Activated T-helper 17 cell treated with anti-CD3 and anti-CD28 coated beads, Interleukin-2, amount 50 U/mL, for 72 hours (primary cell): ENCODE results near the gene TTC9C. TPM values are rescaled to one million over a fixed set of nuclear protein-coding genes. Genes with fewer than 3 reads are reported as not detected.
"Not testable (repeated sequence)": the region's sequence is repeated elsewhere in the genome, so short reads cannot be mapped to it uniquely, and the experiment has no call there.

ENCODE experiments used
- ATAC-seq: fragments of 150-1000 bp; cut with Tn5 transposase; replicated peaks from 2 replicates; pipeline ENCODE4 v1.10.0; 2021; ENCODE audit warnings: mild to moderate bottlenecking, moderate library complexity
- H3K27ac Mint-ChIP-seq: one replicate; pipeline ENCODE4 v1.8.0; 2022; ENCODE audit warnings: mixed read lengths
- H3K27me3 Mint-ChIP-seq: one replicate; pipeline ENCODE4 v1.8.0; 2022; ENCODE audit warnings: mixed read lengths
- H3K36me3 Mint-ChIP-seq: one replicate; pipeline ENCODE4 v1.8.0; 2022; ENCODE audit warnings: low read depth, mild to moderate bottlenecking, mixed read lengths
- H3K4me1 Mint-ChIP-seq: one replicate; pipeline ENCODE4 v1.8.0; 2022; ENCODE audit warnings: mixed read lengths
- H3K4me3 Mint-ChIP-seq: one replicate; pipeline ENCODE4 v1.8.0; 2022; ENCODE audit warnings: mild to moderate bottlenecking, mixed read lengths
- H3K9me3 Mint-ChIP-seq: one replicate; pipeline ENCODE4 v1.8.0; 2022; ENCODE audit warnings: mixed read lengths
- total RNA-seq, 2 donors: library from RNA; stranded (reverse); gene quantifications; one replicate each; pipeline ENCODE4 v1.2.3, GENCODE V29; 2022

The TTC9C gene
- total RNA-seq = 10 to 100 TPM; 49.9 to 56.2 TPM

- Mint-ChIP-seq H3K4me1 (peaks cover 10% of the 10 kb centered on the region), H3K27me3 (no peaks in the 10 kb centered on the region), H3K36me3 (peaks cover 92% of the 10 kb centered on the region), H3K4me3 (peak within 1 kb of the TSS; percentile 95), H3K9me3 (no peaks in the 10 kb centered on the region), H3K27ac (peak within 1 kb of the TSS; percentile 97)
- peak; percentile 48 for ATAC-seq
Measured at GRCh38 chr11:62728171-62728988, at the start of gene TTC9C. TTC9C (plus strand) TSS chr11:62728486; CDS start chr11:62728849, 363 bp downstream.

- peaks cover 25% of the 10 kb centered on the region for H3K4me1 Mint-ChIP-seq
- H3K4me3 Mint-ChIP-seq = peak within 1 kb of the TSS; percentile 79
- H3K27ac Mint-ChIP-seq = peak within 1 kb of the TSS; percentile 83
- H3K36me3 Mint-ChIP-seq = peaks cover 47% of the 10 kb centered on the region
- H3K27me3 Mint-ChIP-seq = no peaks in the 10 kb centered on the region
- H3K9me3 Mint-ChIP-seq = no peaks in the 10 kb centered on the region
- ATAC-seq = peak; percentile 91
Measured at GRCh38 chr11:62678770-62679696, 49.3 kb upstream of the TTC9C start, which contains the start of gene UBXN1. UBXN1 (minus strand) TSS chr11:62679073; CDS start chr11:62678923, 150 bp downstream.

- Mint-ChIP-seq H3K4me1 (peaks cover 20% of the 10 kb centered on the region), H3K27ac (peak overlapping the region; percentile 84), H3K36me3 (peaks cover 32% of the 10 kb centered on the region), H3K9me3 (no peaks in the 10 kb centered on the region), H3K27me3 (no peaks in the 10 kb centered on the region), H3K4me3 (peak overlapping the region; percentile 42)
- ATAC-seq = peak; percentile 81
Measured at GRCh38 chr11:62680825-62681240, 47.5 kb upstream of the TTC9C start.

- no peak overlapping the region for H3K4me3 Mint-ChIP-seq
- H3K4me1 Mint-ChIP-seq = peaks cover 13% of the 10 kb centered on the region
- H3K27me3 Mint-ChIP-seq = no peaks in the 10 kb centered on the region
- ATAC-seq = no peak
- no peak overlapping the region for H3K27ac Mint-ChIP-seq
- H3K36me3 Mint-ChIP-seq = peaks cover 15% of the 10 kb centered on the region
- H3K9me3 Mint-ChIP-seq = no peaks in the 10 kb centered on the region
Measured at GRCh38 chr11:62682518-62682917, 45.8 kb upstream of the TTC9C start.

- no peak for ATAC-seq
- H3K4me3 Mint-ChIP-seq = no peak overlapping the region
- no peak overlapping the region for H3K27ac Mint-ChIP-seq
- H3K27me3 Mint-ChIP-seq = peaks cover 3% of the 10 kb centered on the region
- H3K36me3 Mint-ChIP-seq = peaks cover 39% of the 10 kb centered on the region
- no peaks in the 10 kb centered on the region for H3K4me1 Mint-ChIP-seq
- no peaks in the 10 kb centered on the region for H3K9me3 Mint-ChIP-seq
Measured at GRCh38 chr11:62687508-62688396, 40.5 kb upstream of the TTC9C start.

- Mint-ChIP-seq H3K4me1 (no peaks in the 10 kb centered on the region), H3K27me3 (peaks cover 3% of the 10 kb centered on the region), H3K4me3 (no peak overlapping the region)
Measured at GRCh38 chr11:62688491-62688890, 39.8 kb upstream of the TTC9C start.

GRCh38 chr11:62689421-62690183 is 38.7 kb upstream of the TTC9C start, which contains the start of gene LRRN4CL:
LRRN4CL (minus strand) TSS chr11:62689530; CDS start chr11:62688508, 1,022 bp downstream.
- Mint-ChIP-seq H3K4me3 (no peak within 1 kb of the TSS), H3K9me3 (no peaks in the 10 kb centered on the region), H3K27me3 (peaks cover 3% of the 10 kb centered on the region), H3K36me3 (peaks cover 50% of the 10 kb centered on the region), H3K4me1 (peaks cover 2% of the 10 kb centered on the region), H3K27ac (no peak within 1 kb of the TSS)
- no peak for ATAC-seq

More at GRCh38 chr11:62688491-62688890, 39.8 kb upstream of the TTC9C start:
- Mint-ChIP-seq H3K36me3 (peaks cover 45% of the 10 kb centered on the region), H3K27ac (no peak overlapping the region), H3K9me3 (no peaks in the 10 kb centered on the region)
- ATAC-seq = no peak

GRCh38 chr11:62693624-62694023 is 34.7 kb upstream of the TTC9C start:
- peaks cover 59% of the 10 kb centered on the region for H3K36me3 Mint-ChIP-seq
- H3K9me3 Mint-ChIP-seq, H3K4me1 Mint-ChIP-seq, H3K27me3 Mint-ChIP-seq, H3K4me3 Mint-ChIP-seq, ATAC-seq, H3K27ac Mint-ChIP-seq: not testable (repeated sequence)

GRCh38 chr11:62694455-62695167 is 33.7 kb upstream of the TTC9C start:
- peaks cover 5% of the 10 kb centered on the region for H3K4me1 Mint-ChIP-seq
- no peak overlapping the region for H3K4me3 Mint-ChIP-seq
- ATAC-seq = peak; percentile 91
- H3K36me3 Mint-ChIP-seq = peaks cover 51% of the 10 kb centered on the region
- H3K27ac Mint-ChIP-seq = peak overlapping the region; percentile 9
- no peaks in the 10 kb centered on the region for H3K27me3 Mint-ChIP-seq
- no peaks in the 10 kb centered on the region for H3K9me3 Mint-ChIP-seq

- peak; percentile 70 for ATAC-seq
- H3K9me3 Mint-ChIP-seq = no peaks in the 10 kb centered on the region
- peaks cover 21% of the 10 kb centered on the region for H3K4me1 Mint-ChIP-seq
- peaks cover 34% of the 10 kb centered on the region for H3K36me3 Mint-ChIP-seq
- H3K27ac Mint-ChIP-seq = peak overlapping the region; percentile 70
- peak overlapping the region; percentile 34 for H3K4me3 Mint-ChIP-seq
- H3K27me3 Mint-ChIP-seq = no peaks in the 10 kb centered on the region
Measured at GRCh38 chr11:62702246-62702645, 26.0 kb upstream of the TTC9C start.

- H3K4me1 Mint-ChIP-seq = peaks cover 26% of the 10 kb centered on the region
- H3K9me3 Mint-ChIP-seq = not testable (repeated sequence)
Measured at GRCh38 chr11:62703921-62704320, 24.4 kb upstream of the TTC9C start.

GRCh38 chr11:62705413-62705812 is 22.9 kb upstream of the TTC9C start:
- peak overlapping the region; percentile 80 for H3K4me3 Mint-ChIP-seq
- H3K36me3 Mint-ChIP-seq = peaks cover 50% of the 10 kb centered on the region
- H3K4me1 Mint-ChIP-seq = peaks cover 30% of the 10 kb centered on the region
- no peak for ATAC-seq
- H3K9me3 Mint-ChIP-seq = no peaks in the 10 kb centered on the region
- H3K27ac Mint-ChIP-seq = peak overlapping the region; percentile 46
- no peaks in the 10 kb centered on the region for H3K27me3 Mint-ChIP-seq

More at GRCh38 chr11:62703921-62704320, 24.4 kb upstream of the TTC9C start:
- not testable (repeated sequence) for ATAC-seq, H3K27ac Mint-ChIP-seq, H3K27me3 Mint-ChIP-seq, H3K4me3 Mint-ChIP-seq
- peaks cover 39% of the 10 kb centered on the region for H3K36me3 Mint-ChIP-seq
